Duodenal mucosa (tissue), 2 donors: ENCODE results near the gene SEZ6.

Source experiments
- H3K27ac ChIP-seq: one replicate; pipeline ENCODE4 v1.7.0; 2013; ENCODE audit warnings: low read depth, low read length
- H3K27me3 ChIP-seq, 2 donors: one replicate each; pipeline ENCODE4 v1.7.0; 2013; ENCODE audit warnings: low read length in 2 of 2, control low read depth in 1 of 2; ENCODE audit not compliant: insufficient read depth in 2 of 2, control insufficient read depth in 1 of 2
- H3K36me3 ChIP-seq, 2 donors: one replicate each; pipeline ENCODE4 v1.7.0; 2013; ENCODE audit warnings: low read length in 2 of 2, control low read depth in 1 of 2; ENCODE audit not compliant: insufficient read depth in 2 of 2, control insufficient read depth in 1 of 2
- H3K4me1 ChIP-seq, 2 donors: one replicate each; pipeline ENCODE4 v1.7.0; 2013; ENCODE audit warnings: low read length in 2 of 2, control low read depth in 1 of 2; ENCODE audit not compliant: insufficient read depth in 2 of 2, control insufficient read depth in 1 of 2
- H3K4me3 ChIP-seq, 2 donors: one replicate each; pipeline ENCODE4 v1.7.0; 2013; ENCODE audit warnings: low read length in 2 of 2, low read depth in 1 of 2
- H3K9ac ChIP-seq, 2 donors: one replicate each; pipeline ENCODE4 v1.7.0; 2013; ENCODE audit warnings: low read length in 2 of 2, low read depth in 1 of 2
- H3K9me3 ChIP-seq, 2 donors: one replicate each; pipeline ENCODE4 v1.7.0; 2013; ENCODE audit warnings: low read length in 2 of 2, control low read depth in 1 of 2; ENCODE audit not compliant: control insufficient read depth in 1 of 2

Gene SEZ6

DNA sequence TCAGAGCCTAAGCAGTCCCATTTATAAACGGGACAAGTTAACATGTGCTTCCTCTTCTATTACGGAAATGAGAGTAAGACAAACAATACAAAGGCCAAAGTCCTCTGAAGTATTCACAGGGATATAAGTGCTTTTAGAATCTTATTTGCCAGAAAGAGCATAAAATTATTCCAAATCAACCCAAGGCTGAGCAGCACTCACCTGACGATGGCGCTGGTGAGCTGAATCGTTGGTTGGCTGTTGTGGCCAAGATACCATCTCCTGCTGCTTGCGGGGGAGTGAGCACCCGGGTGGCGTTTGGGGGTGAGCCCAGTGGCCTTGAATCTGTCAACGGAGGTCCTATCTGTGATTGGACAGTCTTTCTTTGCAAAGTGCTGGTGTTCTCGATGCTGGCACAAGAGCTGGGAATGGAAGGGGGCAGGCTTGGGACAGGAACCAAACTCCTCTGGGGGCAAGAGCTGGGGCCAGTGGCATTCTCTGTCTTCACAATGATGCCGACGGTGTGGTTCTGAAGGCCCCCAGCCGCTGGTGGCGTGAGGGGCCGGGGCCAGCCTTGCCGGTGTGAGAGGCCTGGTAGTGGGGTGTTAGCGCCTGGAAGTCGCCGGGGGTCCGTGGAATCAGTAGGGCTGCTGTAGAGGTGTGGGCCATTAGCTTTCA, 93.4 kb downstream of the SEZ6 start:
- H3K9me3 ChIP-seq, result no peaks in the 10 kb centered on the region
- H3K4me1 ChIP-seq, result peaks cover 11 to 14% of the 10 kb centered on the region in 2 donors
- no peaks in the 10 kb centered on the region for H3K27me3 ChIP-seq
- H3K4me3 ChIP-seq, result no peak overlapping the region
- H3K36me3 ChIP-seq, result peaks cover 71 to 96% of the 10 kb centered on the region in 2 donors
- H3K9ac ChIP-seq, result no peak overlapping the region
- H3K27ac ChIP-seq, result no peak overlapping the region

DNA sequence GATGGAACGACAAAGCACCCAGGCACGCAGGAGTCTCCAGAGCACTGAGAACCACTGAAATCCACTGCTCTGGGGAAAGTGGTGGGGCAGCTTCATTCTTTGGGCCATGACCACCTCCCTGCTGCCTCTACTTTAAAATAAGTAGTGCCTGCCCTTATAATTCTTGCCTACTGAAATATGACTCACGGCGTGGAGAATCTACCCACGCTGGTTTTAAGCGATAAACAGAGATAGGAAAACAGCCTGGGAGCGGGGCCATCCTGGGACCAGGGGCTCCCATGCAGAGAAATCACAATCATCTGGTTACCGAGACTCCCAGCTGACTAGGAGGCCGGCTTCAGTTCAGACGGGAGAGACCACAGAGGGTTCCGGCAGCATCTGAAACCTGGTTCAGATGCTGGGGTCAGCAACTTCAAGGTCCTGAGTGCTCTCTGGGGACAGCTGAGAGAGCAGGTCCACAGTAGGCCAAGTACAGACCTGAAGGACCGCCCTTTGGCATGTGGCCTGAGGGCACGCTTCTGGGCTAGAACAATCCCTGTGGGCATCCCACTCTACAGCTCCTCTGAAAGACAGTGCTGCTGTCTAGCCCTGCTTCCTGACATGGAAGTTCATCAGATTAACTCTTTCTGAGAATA, 94.3 kb downstream of the SEZ6 start:
- H3K27ac ChIP-seq, result no peak overlapping the region

DNA sequence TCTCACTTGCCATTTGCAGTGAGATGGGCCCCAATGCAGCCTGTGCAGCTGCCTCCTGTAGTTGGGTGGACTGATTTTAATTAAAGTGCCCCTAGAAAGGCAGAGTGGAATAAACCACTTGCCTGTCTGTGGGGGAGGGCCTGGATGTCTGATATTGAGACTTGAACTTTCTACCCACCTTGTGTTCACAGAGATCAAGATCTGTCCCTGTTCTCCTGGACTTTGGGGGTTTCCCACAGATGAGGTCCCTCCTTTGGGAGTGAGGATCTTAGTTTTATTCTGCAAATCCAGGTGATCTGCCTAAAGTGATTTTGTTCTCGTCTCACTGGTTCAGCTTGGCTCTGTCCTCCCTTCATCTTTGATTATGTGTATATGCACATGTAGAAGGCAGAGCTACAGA, 95.3 kb downstream of the SEZ6 start:
- no peaks in the 10 kb centered on the region for H3K9me3 ChIP-seq
- H3K27ac ChIP-seq, result no peak overlapping the region
- peaks cover 11 to 14% of the 10 kb centered on the region in 2 donors for H3K4me1 ChIP-seq
- peaks cover 69 to 97% of the 10 kb centered on the region in 2 donors for H3K36me3 ChIP-seq
- no peak overlapping the region for H3K9ac ChIP-seq
- no peaks in the 10 kb centered on the region for H3K27me3 ChIP-seq
- no peak overlapping the region for H3K4me3 ChIP-seq

More for the DNA sequence above, 94.3 kb downstream of the SEZ6 start:
- Histone ChIP-seq H3K4me3 (no peak overlapping the region), H3K36me3 (peaks cover 69 to 96% of the 10 kb centered on the region in 2 donors), H3K27me3 (no peaks in the 10 kb centered on the region), H3K9me3 (no peaks in the 10 kb centered on the region), H3K9ac (peak overlapping the region in 1 of 2 donors; percentile 34), H3K4me1 (peaks cover 11 to 14% of the 10 kb centered on the region in 2 donors)

DNA sequence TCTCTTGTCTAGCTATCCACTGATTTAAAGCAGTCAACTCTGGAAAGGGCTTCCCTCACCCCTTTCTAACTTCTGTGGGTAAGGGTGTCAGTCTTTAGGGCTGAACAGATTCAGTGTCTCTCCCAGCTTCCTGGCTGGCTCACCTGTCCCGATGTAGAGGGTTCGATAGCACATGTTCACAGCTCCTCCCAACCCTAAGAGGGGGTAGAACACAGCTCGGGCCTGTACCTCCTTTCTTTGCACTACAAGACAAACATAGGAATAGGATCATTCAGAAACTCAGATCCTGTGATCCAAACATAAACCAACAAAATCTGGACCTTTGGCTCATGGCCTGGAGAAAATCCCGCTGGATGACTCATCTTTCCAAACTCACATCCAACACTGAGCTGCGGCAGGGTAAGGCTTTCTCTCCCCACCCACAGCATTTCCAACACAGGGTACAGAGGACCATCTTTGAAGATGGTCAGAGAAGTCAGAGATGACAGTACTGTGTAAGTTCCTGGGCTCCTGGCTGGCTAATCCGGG, 97.1 kb downstream of the SEZ6 start:
- Histone ChIP-seq H3K4me3 (no peak overlapping the region), H3K36me3 (peaks cover 55 to 83% of the 10 kb centered on the region in 2 donors), H3K27me3 (no peaks in the 10 kb centered on the region), H3K27ac (peak overlapping the region; percentile 0), H3K9ac (no peak overlapping the region), H3K9me3 (no peaks in the 10 kb centered on the region), H3K4me1 (peaks cover 16 to 21% of the 10 kb centered on the region in 2 donors)

DNA sequence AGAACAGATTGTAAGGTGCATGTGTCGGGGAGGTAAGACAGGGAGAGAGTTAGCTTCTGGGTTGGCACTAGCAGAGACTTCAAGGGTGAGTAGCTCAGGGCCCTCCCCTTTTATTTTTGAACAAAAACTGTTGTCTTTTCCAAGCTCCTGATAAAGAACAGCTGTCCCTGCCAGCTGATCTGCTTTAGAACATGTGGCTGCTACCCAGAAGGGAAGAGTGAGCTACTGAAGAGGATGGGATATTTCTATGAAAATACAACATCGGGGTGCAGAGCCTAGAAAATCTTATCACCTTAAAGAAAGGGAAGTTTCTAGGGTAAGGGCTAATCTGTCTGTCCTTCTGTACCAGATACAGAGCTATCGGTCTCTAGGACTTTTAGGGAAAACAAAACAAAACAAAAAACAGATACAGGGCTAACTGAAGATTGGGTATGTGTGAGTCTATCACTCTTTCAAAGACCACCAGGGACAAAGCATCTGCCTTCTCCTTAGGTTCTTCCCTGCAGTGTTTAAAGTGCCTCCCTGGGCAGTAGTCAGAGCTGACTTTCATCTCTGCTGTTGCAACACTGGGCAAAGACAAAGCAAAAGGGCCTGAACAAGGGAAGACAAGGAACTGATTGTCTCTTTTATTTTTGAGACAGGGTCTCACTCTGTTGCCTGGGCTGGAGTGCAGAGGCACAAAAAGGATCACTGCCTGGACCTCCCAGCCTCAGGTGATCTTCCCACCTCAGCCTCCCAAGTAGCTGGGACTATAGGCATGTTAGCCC, 97.9 kb downstream of the SEZ6 start:
- Histone ChIP-seq H3K4me3 (no peak overlapping the region), H3K9ac (no peak overlapping the region), H3K9me3 (no peaks in the 10 kb centered on the region), H3K4me1 (peaks cover 21 to 26% of the 10 kb centered on the region in 2 donors), H3K27ac (no peak overlapping the region), H3K27me3 (no peaks in the 10 kb centered on the region), H3K36me3 (peaks cover 47 to 75% of the 10 kb centered on the region in 2 donors)

DNA sequence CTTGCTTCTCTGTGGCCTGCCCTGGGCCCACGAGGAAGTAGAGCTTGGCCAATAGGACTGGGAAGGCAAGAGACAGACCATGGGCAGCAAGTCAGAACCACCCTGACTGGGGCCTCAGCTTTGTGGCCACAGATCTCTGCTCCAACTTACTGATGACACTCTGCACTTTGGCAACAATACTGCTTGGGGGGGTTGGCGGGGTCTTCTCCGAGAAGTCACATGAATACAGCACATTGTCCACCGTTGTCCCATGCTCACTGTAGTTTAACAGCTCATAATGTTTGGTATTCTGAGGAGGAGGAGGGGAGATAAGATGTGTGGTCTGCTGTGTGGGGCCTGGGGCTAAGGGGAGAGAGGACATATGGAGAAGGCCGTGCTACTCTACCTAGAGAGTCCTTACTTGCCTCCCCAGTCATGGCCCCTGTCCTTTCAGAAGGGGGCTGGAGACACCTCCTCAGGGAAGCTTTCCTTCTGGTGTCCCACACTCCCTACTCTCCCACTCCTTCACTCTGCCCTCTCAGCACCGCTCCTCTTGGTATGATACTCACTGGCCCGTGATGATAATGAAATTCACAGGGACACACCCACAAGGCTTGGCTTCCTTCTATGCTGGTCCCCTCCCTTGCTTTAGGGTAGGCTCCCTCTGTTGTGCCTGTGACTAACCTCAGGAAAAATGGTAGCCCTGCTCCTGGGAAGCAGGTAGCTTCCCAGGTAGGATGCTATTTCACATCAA, 99.0 kb downstream of the SEZ6 start:
- peaks cover 36 to 65% of the 10 kb centered on the region in 2 donors for H3K36me3 ChIP-seq
- no peak overlapping the region for H3K27ac ChIP-seq
- H3K9ac ChIP-seq, result no peak overlapping the region
- no peak overlapping the region for H3K4me3 ChIP-seq
- no peaks in the 10 kb centered on the region for H3K9me3 ChIP-seq
- H3K27me3 ChIP-seq, result no peaks in the 10 kb centered on the region
- peaks cover 15 to 20% of the 10 kb centered on the region in 2 donors for H3K4me1 ChIP-seq

DNA sequence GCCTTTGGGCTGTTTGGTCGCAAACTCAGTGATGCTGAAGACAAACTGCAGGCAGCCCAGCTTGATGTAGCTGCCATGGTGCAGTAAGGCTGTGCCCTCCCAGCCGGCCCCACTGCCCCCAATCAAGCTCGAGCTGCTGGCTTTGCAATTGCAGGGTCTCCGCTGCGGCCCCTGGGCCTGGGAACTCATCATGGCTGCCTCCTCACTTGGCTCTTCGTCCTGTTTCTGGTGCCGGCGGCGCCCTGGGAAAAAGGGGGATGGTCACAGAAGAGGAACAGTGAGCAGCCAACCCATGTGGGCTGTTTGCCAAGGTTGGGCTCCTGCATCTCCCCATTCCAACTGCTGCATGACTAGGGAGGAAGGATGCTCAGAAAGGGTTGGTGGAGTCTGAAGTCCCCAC, 99.6 kb downstream of the SEZ6 start:
- Histone ChIP-seq H3K27me3 (no peaks in the 10 kb centered on the region), H3K4me1 (peaks cover 18 to 23% of the 10 kb centered on the region in 2 donors), H3K9ac (no peak overlapping the region)

More for the DNA sequence above, 99.6 kb downstream of the SEZ6 start:
- peaks cover 34 to 59% of the 10 kb centered on the region in 2 donors for H3K36me3 ChIP-seq
- H3K27ac ChIP-seq, result no peak overlapping the region
- H3K4me3 ChIP-seq, result no peak overlapping the region
- no peaks in the 10 kb centered on the region for H3K9me3 ChIP-seq
